Glomerular visceral epithelial cell (primary cell): ENCODE data around the gene GSK3B.

ENCODE experiments used
- DNase-seq: peaks from one replicate; pipeline ENCODE4 v3.0.0-alpha.2; 2016; ENCODE audit errors: extremely low spot score

GSK3B gene

DNA sequence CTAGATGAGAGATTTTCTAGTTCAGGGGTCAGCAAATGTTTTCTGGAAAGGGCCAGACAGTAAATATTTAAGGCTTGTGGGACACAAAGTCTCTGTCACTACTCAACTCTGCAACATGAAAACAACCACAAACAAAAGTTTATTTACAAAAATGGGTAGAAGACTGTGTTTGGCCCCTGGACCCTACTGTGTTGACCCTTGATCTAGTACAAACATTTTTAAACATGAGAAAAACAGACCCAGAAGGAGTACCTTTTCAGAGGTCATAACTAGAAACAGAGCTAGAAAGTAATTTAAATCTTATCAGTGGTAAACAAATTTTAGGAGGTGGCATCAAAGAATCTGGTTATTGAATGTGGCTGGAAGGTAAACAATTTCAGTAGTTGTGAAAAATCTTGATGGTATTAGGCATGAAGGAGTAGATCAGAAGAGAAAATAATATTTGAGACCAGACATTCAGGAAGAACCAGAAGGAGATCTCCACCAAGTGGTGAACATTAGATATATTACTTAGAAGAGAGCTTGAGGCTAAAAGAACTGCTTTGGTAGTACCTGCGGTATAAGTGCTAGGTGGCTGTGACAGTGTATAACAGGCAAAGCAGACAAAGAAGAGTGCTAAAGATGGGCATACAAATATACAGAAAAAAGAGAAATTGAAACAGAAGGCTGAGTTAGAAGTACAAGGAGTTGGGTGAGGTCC, 210.6 kb downstream of the GSK3B start:
- DNase-seq, result no peak

DNA sequence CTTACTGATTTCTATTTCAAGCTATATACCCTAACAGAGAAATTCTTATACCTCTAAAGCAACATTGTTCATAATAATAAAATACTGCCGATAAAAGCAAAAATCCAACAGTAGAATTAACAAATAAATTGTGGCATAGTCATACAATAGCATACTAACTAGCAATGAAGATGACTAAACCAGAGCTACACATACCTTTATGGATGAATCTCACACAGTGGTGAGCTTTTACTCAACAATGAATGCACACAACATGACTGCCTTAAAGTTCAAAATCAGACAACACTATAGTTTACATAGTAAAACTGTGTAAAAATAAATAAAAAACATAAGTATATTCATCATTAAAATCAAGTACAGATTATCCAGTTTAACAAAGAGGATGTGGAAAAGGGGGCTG, 213.3 kb downstream of the GSK3B start:
- DNase-seq, result no peak

DNA sequence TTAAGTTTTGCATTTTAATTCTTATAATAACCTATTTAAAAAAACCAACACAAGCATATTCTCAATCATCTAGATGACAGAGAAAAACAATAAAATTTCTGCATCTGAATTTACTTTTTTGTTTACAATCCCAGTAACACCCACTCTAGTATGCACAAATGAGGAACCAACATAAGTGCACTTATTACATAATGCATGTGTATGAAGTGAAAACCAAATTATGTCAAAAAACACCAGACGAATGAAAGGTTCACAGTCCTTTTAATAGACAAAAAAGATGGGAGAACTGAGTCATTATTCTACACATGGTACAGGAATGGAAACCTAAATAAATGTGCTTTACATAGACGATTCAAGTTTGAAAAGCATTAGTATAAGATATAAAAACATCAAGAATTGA, 220.6 kb downstream of the GSK3B start:
- DNase-seq, result no peak

- DNase-seq, result no peak
These were observed 221.5 kb downstream of the GSK3B start for GRCh38 chr3:119872773-119873172.

- DNase-seq, result no peak
These were observed 222.7 kb downstream of the GSK3B start for GRCh38 chr3:119871571-119871970.

GRCh38 chr3:119870512-119870911, 223.7 kb downstream of the GSK3B start:
- DNase-seq, result no peak

DNA sequence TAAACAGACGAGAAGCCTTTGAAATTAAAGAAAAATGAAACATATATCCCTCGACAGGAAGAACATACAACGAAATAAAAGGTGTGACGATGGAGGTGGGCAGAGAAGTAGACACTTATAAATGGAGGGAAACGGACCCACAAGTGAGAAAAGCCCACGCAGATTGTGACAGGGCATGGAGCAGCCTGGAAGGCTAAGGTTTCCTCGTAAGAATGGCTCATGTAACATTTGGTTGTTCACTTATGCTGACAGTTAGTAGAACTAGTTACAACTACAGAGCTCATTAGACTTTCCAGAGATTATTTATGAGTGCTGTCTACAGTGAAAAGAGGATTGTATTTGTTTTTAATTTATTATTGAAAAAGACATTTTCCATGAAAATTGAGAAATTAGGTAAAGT, 229.8 kb downstream of the GSK3B start:
- no peak for DNase-seq

DNA sequence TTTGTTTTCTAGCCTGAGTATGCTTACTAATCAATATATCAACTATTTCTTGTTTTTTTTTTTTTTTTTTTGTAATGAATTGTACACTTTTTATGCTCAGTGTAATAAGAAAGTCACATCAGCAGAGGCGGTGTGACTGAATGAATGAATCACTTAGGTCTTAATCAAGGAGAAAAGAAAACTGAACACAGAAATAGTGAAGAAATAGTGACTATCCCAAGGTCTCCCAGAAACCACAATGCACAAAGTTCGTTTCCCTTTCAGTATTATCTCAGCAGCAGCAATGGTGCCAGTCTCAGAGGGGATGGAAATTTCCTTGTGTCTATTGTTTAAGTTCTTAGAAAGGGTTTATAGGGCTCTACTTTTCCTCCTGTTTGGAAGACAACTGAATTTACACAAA, 231.6 kb downstream of the GSK3B start:
- no peak for DNase-seq

GRCh38 chr3:119861681-119862080, 232.6 kb downstream of the GSK3B start:
- DNase-seq, result no peak

GRCh38 chr3:119859728-119860127, 234.5 kb downstream of the GSK3B start:
- DNase-seq, result no peak

GRCh38 chr3:119858957-119859356, 235.3 kb downstream of the GSK3B start:
- no peak for DNase-seq

DNA sequence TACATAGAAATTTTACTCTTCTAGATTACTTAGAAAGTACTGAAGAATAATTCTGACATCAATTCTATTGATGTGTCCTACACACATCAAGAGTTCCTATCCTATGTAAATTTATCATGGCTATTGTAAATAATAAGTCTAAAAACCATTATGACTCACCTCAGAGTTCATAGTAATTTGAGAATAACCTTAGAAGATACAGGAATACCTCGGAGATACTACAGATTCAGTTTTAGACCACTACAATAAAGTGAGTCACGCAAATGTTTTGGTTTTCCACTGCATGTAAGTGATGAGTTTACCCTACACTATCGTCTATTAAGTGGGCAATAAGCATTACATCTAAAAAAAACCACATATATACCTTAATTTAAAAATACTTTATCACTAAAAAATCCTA, 237.6 kb downstream of the GSK3B start:
- DNase-seq, result no peak

GRCh38 chr3:119849126-119849525, 245.1 kb downstream of the GSK3B start:
- no peak for DNase-seq

DNA sequence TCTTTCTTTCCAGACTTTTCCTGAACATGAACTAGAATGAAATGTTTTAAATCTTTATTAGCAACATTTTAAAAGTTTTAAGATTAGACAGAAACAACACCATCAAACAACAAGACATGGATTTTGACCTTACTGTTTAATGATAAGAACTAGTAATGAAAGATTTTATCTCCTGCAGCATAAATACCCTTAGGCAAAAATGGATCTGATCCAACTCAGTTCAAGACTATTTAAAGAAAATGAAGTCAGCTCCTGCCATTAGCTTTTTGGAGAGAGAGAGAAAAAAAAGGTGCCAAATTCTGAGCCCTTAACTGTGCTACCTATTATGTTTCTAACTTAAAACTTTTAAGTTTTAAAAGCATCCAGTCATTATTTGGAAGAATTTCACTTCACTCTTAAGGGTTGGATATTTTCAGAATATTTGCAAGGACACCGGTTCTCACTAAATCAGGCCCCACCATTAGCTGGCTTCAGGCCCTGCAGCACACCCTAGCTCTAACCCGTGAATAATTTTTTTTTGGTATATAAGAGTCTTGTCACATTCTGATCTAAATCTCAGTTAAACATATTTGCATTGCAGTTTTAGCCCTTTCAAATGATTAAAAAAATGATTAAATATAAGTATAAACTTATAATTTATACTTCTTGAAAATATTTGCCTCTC, 252.3 kb downstream of the GSK3B start:
- DNase-seq, result no peak

- no peak for DNase-seq
These were observed 258.7 kb downstream of the GSK3B start for GRCh38 chr3:119835556-119835955.

GRCh38 chr3:119834754-119835370, 259.4 kb downstream of the GSK3B start:
- no peak for DNase-seq

DNA sequence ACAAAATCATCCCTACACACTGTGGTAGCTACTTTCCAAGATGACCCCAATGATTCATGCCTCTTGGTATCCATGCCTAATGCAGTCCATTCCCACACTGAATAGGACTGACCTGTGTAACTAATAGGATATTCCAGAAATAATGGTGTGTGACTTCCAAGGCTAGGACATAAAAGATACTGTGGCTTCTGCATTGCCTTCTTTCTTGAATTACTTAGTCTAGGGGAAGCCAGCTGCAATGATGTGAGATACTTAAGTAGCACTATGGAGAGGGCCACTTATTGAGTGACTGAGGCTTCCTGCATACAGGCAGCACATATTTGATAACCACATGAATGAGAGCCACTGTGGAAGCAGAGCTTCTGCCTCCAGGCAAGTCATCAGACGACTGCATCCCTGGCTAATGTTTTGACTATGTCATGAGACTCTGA, 262.3 kb downstream of the GSK3B start:
- DNase-seq, result peak; percentile 47

DNA sequence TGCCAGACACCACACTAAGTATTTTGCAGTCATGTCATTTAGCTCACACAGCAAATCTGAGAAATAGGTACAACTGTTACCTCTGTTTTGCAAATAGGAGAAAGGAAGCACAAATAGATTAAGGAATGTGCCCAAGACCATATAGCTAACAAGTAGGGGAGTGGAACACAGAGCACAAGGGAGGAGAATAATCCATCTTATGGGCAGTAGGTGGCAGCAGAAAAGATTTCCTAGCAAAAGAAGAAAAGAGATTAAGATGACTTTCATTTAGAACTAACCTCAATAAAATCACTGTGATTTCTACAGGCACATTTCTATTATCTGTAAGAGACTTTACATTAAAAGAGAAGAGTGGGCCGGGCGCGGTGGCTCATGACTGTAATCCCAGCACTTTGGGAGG, 263.2 kb downstream of the GSK3B start:
- DNase-seq, result no peak

GRCh38 chr3:119829420-119829819, 264.8 kb downstream of the GSK3B start:
- no peak for DNase-seq

DNA sequence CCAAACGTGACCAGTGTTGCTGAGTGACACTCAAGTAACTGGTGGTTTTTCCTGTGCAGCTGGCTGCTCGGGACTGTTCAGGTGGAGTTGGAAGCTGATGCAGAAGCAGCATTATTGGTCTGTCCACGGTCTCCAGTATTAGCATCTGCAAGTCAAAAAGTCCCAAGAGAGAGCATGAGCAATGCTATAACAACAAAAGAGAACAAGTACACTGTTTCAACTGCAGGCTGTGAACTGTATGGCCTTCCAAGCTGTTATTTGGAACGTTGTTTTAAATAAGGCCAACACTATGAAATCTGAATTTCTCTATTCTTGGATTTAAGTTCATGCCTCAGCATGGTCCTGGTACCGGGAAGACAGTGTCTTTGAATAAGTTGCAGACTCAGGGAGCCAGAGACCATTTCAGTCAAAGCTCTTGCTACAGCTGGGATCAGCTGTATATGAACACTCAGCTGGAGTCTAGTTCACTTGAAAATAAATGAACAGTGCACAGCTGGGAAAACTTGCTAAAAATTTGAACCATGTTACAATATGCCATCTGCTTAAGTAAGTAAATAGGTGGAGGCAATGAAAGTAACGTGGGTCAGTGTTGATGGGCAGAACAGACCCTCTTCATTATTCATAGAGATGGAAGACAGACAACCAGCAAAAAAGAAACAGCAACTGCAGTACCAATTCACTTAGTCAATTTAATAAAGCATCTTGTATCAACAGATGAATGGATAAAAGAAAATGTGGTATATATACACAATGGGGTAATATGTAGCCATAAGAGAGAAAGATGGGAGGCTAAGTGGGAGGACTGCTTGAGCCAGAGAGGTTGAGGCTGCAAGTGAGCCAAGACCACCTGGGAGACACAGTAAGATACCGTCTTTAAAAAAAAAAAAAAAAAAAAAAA, 267.3 kb downstream of the GSK3B start:
- DNase-seq, result no peak

DNA sequence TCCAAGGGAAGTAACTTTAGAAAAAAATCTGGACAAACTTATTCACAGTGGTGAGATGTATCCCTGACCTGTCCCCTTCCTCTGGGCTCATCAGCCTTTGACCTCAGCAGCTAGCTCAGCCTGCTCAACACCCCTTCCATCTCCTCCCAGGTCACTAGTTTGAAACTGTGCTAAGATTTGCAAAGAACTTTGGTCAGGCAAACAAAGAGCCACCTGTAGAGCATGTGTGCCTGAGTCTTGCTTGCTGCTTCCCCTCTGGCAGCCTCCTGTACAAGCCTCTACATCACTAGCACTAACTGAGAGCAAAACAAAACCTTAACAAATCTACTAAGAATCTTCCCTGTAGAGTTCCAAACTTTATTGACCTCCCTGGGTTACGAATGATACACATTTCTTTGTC, 268.4 kb downstream of the GSK3B start:
- no peak for DNase-seq

DNA sequence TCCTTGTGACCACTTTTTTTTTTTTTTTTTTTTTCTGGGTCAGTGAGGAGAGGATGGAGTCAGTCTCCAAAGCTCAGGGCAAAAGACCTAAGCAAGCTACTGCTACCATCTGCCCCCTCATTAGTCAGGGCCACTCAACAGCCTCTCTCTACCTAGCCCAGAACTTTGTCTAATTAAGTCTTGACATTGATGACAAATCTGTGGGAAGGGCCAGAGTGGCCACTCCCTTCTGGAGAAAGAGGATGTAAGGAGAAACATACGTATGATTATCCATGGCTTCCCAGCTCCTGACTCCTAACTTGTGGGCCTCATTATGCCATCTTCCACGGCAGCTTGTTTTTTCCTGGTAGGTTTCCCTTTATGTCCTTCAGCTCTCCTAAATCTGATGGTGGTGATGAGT, 274.4 kb downstream of the GSK3B start:
- no peak for DNase-seq
